ENCODE data around the gene ATG2B. TPM values are rescaled to one million over a fixed set of nuclear protein-coding genes. Genes with fewer than 3 reads are reported as not detected.

The ATG2B gene
- total RNA-seq, 1 experiment from 2014 or later, result 11.6 TPM

Other genes starting within 250 kb of the ATG2B start
- gene BDKRB2, start 158.5 kb downstream of the ATG2B start, total RNA-seq (2014; rRNA removed), result 0.06 and 0.07 TPM in 2 replicates
- 0.69 TPM in 1 of 2 replicates, not detected in the other for gene BDKRB1, start 107.1 kb downstream of the ATG2B start, total RNA-seq (2014; rRNA removed)
- 13.7 and 22.6 TPM in 2 replicates for gene GSKIP, start 185 bp upstream of the ATG2B start, total RNA-seq (2014; rRNA removed)
- 0.29 TPM in 1 of 2 replicates, not detected in the other for gene AK7, start 28.8 kb upstream of the ATG2B start, total RNA-seq (2014; rRNA removed)
- 111 and 123 TPM in 2 replicates for gene PAPOLA, start 139.0 kb upstream of the ATG2B start, total RNA-seq (2014; rRNA removed)